Measurements from ENCODE around the gene NPHS1. TPM values are rescaled to one million over a fixed set of nuclear protein-coding genes. Genes with fewer than 3 reads are reported as not detected.

The NPHS1 gene
- total and polyA plus RNA-seq, 2 experiments from 2014 or later: 0.30 to 0.76 TPM

GRCh38 chr19:35779033-35779432 lies 73.3 kb downstream of the NPHS1 start:
- TF ChIP-seq EZH2 (IDR thresholded peaks at IDR 0.05; ENCODE audit: borderline replicate concordance): no peak
- no peak for TF ChIP-seq EZH2phosphoT487 (IDR thresholded peaks at IDR 0.05; ENCODE audit: low read depth, severe bottlenecking, unreplicated experiment)
- TF ChIP-seq, protein P1, sequence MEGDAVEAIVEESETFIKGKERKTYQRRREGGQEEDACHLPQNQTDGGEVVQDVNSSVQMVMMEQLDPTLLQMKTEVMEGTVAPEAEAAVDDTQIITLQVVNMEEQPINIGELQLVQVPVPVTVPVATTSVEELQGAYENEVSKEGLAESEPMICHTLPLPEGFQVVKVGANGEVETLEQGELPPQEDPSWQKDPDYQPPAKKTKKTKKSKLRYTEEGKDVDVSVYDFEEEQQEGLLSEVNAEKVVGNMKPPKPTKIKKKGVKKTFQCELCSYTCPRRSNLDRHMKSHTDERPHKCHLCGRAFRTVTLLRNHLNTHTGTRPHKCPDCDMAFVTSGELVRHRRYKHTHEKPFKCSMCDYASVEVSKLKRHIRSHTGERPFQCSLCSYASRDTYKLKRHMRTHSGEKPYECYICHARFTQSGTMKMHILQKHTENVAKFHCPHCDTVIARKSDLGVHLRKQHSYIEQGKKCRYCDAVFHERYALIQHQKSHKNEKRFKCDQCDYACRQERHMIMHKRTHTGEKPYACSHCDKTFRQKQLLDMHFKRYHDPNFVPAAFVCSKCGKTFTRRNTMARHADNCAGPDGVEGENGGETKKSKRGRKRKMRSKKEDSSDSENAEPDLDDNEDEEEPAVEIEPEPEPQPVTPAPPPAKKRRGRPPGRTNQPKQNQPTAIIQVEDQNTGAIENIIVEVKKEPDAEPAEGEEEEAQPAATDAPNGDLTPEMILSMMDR (IDR thresholded peaks at IDR 0.05; ENCODE audit: poor library complexity): no peak
- no peak overlapping the region for H3K4me2 ChIP-seq
- 95% methylated on average over 8 of the region's 8 CpGs for WGBS (ENCODE audit: low lambda C conversion rate, missing lambda C conversion rate)
- no peaks in the 10 kb centered on the region for H3K9me3 ChIP-seq (ENCODE audit: low read depth)
- H2AFZ ChIP-seq: no peak overlapping the region
- no peaks in the 10 kb centered on the region for H3K9me2 ChIP-seq (replicated peaks; ENCODE audit: insufficient read depth)
- peaks cover 10% of the 10 kb centered on the region for H3K4me1 ChIP-seq (ENCODE audit: insufficient read depth)
- DNase-seq (ENCODE audit: low spot score): no peak
- H3K79me2 ChIP-seq: peaks cover 4% of the 10 kb centered on the region
- no peaks in the 10 kb centered on the region for H4K20me1 ChIP-seq (ENCODE audit: insufficient read depth, poor library complexity, severe bottlenecking)
- H3K27me3 ChIP-seq: no peaks in the 10 kb centered on the region
- H3K27ac ChIP-seq: no peak overlapping the region
- no peak overlapping the region for H3K4me3 ChIP-seq
- no peaks in the 10 kb centered on the region for H3K36me3 ChIP-seq (replicated peaks; ENCODE audit: insufficient read depth, low read depth)

- H3K27ac ChIP-seq: no peak overlapping the region
- H3K36me3 ChIP-seq (replicated peaks; ENCODE audit: insufficient read depth, low read depth): no peaks in the 10 kb centered on the region
- H3K79me2 ChIP-seq: peaks cover 4% of the 10 kb centered on the region
- no peaks in the 10 kb centered on the region for H3K27me3 ChIP-seq
- H4K20me1 ChIP-seq (ENCODE audit: insufficient read depth, poor library complexity, severe bottlenecking): no peaks in the 10 kb centered on the region
- WGBS (ENCODE audit: low lambda C conversion rate, missing lambda C conversion rate): 89% methylated on average over 7 of the region's 7 CpGs
- no peak overlapping the region for H3K4me2 ChIP-seq
- H3K4me3 ChIP-seq: no peak overlapping the region
- DNase-seq (ENCODE audit: low spot score): no peak
- no peak overlapping the region for H2AFZ ChIP-seq
- H3K9me3 ChIP-seq (ENCODE audit: low read depth): no peaks in the 10 kb centered on the region
- no peak for TF ChIP-seq EZH2phosphoT487 (IDR thresholded peaks at IDR 0.05; ENCODE audit: low read depth, severe bottlenecking, unreplicated experiment)
- TF ChIP-seq, protein P1 (IDR thresholded peaks at IDR 0.05; ENCODE audit: poor library complexity): no peak
- TF ChIP-seq EZH2 (IDR thresholded peaks at IDR 0.05; ENCODE audit: borderline replicate concordance): no peak
- no peaks in the 10 kb centered on the region for H3K9me2 ChIP-seq (replicated peaks; ENCODE audit: insufficient read depth)
- H3K4me1 ChIP-seq (ENCODE audit: insufficient read depth): peaks cover 10% of the 10 kb centered on the region
Observed at GRCh38 chr19:35777961-35778360, 74.3 kb downstream of the NPHS1 start.

- no peak for DNase-seq (ENCODE audit: low spot score)
- no peaks in the 10 kb centered on the region for H3K9me3 ChIP-seq (ENCODE audit: low read depth)
- 37% methylated on average over 19 of the region's 19 CpGs for WGBS (ENCODE audit: low lambda C conversion rate, missing lambda C conversion rate)
Observed at GRCh38 chr19:35777086-35777841, 75.0 kb downstream of the NPHS1 start.

More at GRCh38 chr19:35777086-35777841, 75.0 kb downstream of the NPHS1 start:
- peaks cover 4% of the 10 kb centered on the region for H3K79me2 ChIP-seq
- H3K4me3 ChIP-seq: no peak overlapping the region
- H4K20me1 ChIP-seq (ENCODE audit: insufficient read depth, poor library complexity, severe bottlenecking): no peaks in the 10 kb centered on the region
- no peaks in the 10 kb centered on the region for H3K36me3 ChIP-seq (replicated peaks; ENCODE audit: insufficient read depth, low read depth)
- no peak overlapping the region for H2AFZ ChIP-seq
- no peaks in the 10 kb centered on the region for H3K9me2 ChIP-seq (replicated peaks; ENCODE audit: insufficient read depth)
- H3K4me2 ChIP-seq: peak overlapping the region; percentile 80
- H3K27me3 ChIP-seq: no peaks in the 10 kb centered on the region
- peaks cover 10% of the 10 kb centered on the region for H3K4me1 ChIP-seq (ENCODE audit: insufficient read depth)
- H3K27ac ChIP-seq: no peak overlapping the region
- TF ChIP-seq EZH2 (IDR thresholded peaks at IDR 0.05; ENCODE audit: borderline replicate concordance) (no peak), EZH2phosphoT487 (IDR thresholded peaks at IDR 0.05; ENCODE audit: low read depth, severe bottlenecking, unreplicated experiment) (no peak)
- TF ChIP-seq, protein P1 (IDR thresholded peaks at IDR 0.05; ENCODE audit: poor library complexity): no peak
